Fibroblast of lung (primary cell): ENCODE data around the gene HINT3. TPM values are rescaled to one million over a fixed set of nuclear protein-coding genes. Genes with fewer than 3 reads are reported as not detected.

Experiments
- DNase-seq, 2 donors: peaks; one replicate each; pipeline versions ENCODE4 v3.0.0 to v3.0.0-alpha.2; 2010; ENCODE audit warnings: low read depth in 2 of 2
- H2AFZ ChIP-seq: 2 replicates; pipeline ENCODE4 v1.5.1; 2012; ENCODE audit warnings: low read length, control low read depth, inconsistent platforms
- H3K27ac ChIP-seq: 2 replicates; pipeline ENCODE4 v1.5.1; 2011; ENCODE audit warnings: low read length, control low read depth; ENCODE audit not compliant: insufficient read depth
- H3K27me3 ChIP-seq: 2 replicates; pipeline ENCODE4 v1.5.1; 2011; ENCODE audit warnings: mild to moderate bottlenecking, low read length; ENCODE audit not compliant: control insufficient read depth, insufficient read depth
- H3K36me3 ChIP-seq: 2 replicates; pipeline ENCODE4 v1.5.1; 2011; ENCODE audit warnings: low read length; ENCODE audit not compliant: control insufficient read depth, insufficient read depth
- H3K4me1 ChIP-seq: 2 replicates; pipeline ENCODE4 v1.5.1; 2011; ENCODE audit warnings: low read length; ENCODE audit not compliant: control insufficient read depth, insufficient read depth; ENCODE audit errors: extremely low read depth
- H3K4me2 ChIP-seq: 2 replicates; pipeline ENCODE4 v1.5.1; 2011; ENCODE audit warnings: low read length, control low read depth; ENCODE audit not compliant: insufficient read depth; ENCODE audit errors: extremely low read depth
- H3K4me3 ChIP-seq, 4 experiments: fragments of 200-600 bp in 1 of 4; sonication (generic) in 1 of 4; replicated peaks in 1 of 4; 2 replicates each; pipeline ENCODE4 v1.5.1; 2011 to 2016; ENCODE audit warnings: low read length in 4 of 4, low read depth in 3 of 4, mild to moderate bottlenecking in 3 of 4, control low read depth in 2 of 4, inconsistent platforms in 1 of 4, mixed read lengths in 1 of 4; ENCODE audit not compliant: insufficient read depth in 1 of 4; ENCODE audit errors: control extremely low read depth in 1 of 4
- H3K79me2 ChIP-seq: 2 replicates; pipeline ENCODE4 v1.5.1; 2012; ENCODE audit warnings: mild to moderate bottlenecking, low read length, inconsistent platforms; ENCODE audit not compliant: control insufficient read depth, insufficient read depth
- H3K9ac ChIP-seq: 2 replicates; pipeline ENCODE4 v1.5.1; 2011; ENCODE audit warnings: mild to moderate bottlenecking, low read length, control low read depth; ENCODE audit not compliant: insufficient read depth
- H3K9me3 ChIP-seq: 2 replicates; pipeline ENCODE4 v1.5.1; 2012; ENCODE audit warnings: low read depth, low read length; ENCODE audit not compliant: control insufficient read depth, insufficient read depth
- H4K20me1 ChIP-seq: 2 replicates; pipeline ENCODE4 v1.5.1; 2011; ENCODE audit warnings: low read length; ENCODE audit not compliant: control insufficient read depth, insufficient read depth; ENCODE audit errors: extremely low read depth
- EZH2 ChIP-seq: IDR thresholded peaks from 2 replicates; pipeline ENCODE4 v1.5.1; 2012; ENCODE audit warnings: low read length, control low read depth, mild to moderate bottlenecking; ENCODE audit errors: missing control alignments
- polyA plus RNA-seq, 2 donors: library from polyadenylated mRNA; depleted of rRNA in 1 of 2; stranded (reverse) in 1 of 2; unstranded in 1 of 2; fragments of >200 nt; gene quantifications; 2 replicates each; pipeline ENCODE4 v1.2.1, GENCODE V29; 2011 to 2012; ENCODE audit warnings: missing spikeins in 1 of 2
- total RNA-seq: library from RNA; depleted of rRNA; stranded (reverse); fragments of >200 nt; gene quantifications from 2 replicates; pipeline ENCODE4 v1.2.1, GENCODE V29; 2014
- TF ChIP-seq, protein P1 (sequence below), 2 donors: IDR thresholded peaks in 1 of 2; conservative IDR thresholded peaks in 1 of 2; 1 replicate in 1 of 2; 2 replicates in 1 of 2; pipeline ENCODE4 v1.5.1; 2011 to 2012; ENCODE audit warnings: low read length in 2 of 2, control low read depth in 1 of 2, inconsistent platforms in 1 of 2, low read depth in 1 of 2, mild to moderate bottlenecking in 1 of 2

Gene HINT3
- total and polyA plus RNA-seq, 2 donors (not counting 1 experiment from before 2014, with no cell fraction given), result 2.1 to 36.8 TPM

DNA sequence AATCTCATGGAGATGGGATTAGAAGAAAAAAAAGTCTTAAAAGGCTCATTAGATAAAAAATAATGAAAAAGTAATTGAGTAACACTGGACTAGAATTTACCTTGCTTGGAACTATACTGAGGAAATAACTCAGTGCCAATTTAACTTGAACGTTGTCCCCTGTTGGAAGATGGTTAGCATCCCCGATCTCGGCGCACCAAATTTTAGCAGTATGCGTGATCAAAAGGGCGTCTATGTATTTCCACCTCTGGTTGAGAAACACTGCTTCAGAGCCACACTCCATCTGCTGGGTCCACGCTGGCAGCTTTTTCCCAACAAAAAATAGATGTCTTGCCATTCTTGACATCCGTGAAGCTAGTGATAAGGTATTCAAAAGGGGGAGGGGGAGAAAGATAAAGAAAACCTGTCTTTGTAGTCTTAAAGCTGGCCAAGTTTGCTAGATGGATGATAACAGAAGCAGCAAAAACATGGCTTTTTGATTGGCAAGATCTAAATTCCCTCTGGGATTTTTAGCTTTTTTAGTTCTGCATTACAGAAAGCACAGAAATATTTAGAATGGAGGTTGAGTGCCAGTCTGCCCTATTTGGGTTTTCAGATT, 6.4 kb downstream of the HINT3 start:
- no peak overlapping the region for H3K9ac ChIP-seq
- no peaks in the 10 kb centered on the region for H3K36me3 ChIP-seq
- no peak overlapping the region for H2AFZ ChIP-seq
- H4K20me1 ChIP-seq, result no peaks in the 10 kb centered on the region
- no peak overlapping the region for H3K4me3 ChIP-seq
- no peaks in the 10 kb centered on the region for H3K9me3 ChIP-seq
- no peaks in the 10 kb centered on the region for H3K4me1 ChIP-seq
- H3K79me2 ChIP-seq, result no peaks in the 10 kb centered on the region
- no peaks in the 10 kb centered on the region for H3K27me3 ChIP-seq
- TF ChIP-seq, protein P1, sequence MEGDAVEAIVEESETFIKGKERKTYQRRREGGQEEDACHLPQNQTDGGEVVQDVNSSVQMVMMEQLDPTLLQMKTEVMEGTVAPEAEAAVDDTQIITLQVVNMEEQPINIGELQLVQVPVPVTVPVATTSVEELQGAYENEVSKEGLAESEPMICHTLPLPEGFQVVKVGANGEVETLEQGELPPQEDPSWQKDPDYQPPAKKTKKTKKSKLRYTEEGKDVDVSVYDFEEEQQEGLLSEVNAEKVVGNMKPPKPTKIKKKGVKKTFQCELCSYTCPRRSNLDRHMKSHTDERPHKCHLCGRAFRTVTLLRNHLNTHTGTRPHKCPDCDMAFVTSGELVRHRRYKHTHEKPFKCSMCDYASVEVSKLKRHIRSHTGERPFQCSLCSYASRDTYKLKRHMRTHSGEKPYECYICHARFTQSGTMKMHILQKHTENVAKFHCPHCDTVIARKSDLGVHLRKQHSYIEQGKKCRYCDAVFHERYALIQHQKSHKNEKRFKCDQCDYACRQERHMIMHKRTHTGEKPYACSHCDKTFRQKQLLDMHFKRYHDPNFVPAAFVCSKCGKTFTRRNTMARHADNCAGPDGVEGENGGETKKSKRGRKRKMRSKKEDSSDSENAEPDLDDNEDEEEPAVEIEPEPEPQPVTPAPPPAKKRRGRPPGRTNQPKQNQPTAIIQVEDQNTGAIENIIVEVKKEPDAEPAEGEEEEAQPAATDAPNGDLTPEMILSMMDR (conservative IDR thresholded peaks at IDR 0.05 in 1 of 2, IDR thresholded peaks at IDR 0.05 in 1 of 2; ENCODE audit: low read depth in 1 of 2, low read length in 2 of 2), result no peak
- no peak for TF ChIP-seq EZH2
- H3K27ac ChIP-seq, result no peak overlapping the region
- no peak for DNase-seq
- H3K4me2 ChIP-seq, result no peak overlapping the region

- no peaks in the 10 kb centered on the region for H3K36me3 ChIP-seq
- H3K79me2 ChIP-seq, result no peaks in the 10 kb centered on the region
- no peaks in the 10 kb centered on the region for H3K4me1 ChIP-seq
- no peaks in the 10 kb centered on the region for H3K27me3 ChIP-seq
- H2AFZ ChIP-seq, result no peak overlapping the region
- no peak overlapping the region for H3K9ac ChIP-seq
- no peak overlapping the region for H3K4me3 ChIP-seq
- no peaks in the 10 kb centered on the region for H4K20me1 ChIP-seq
- TF ChIP-seq, protein P1 (conservative IDR thresholded peaks at IDR 0.05 in 1 of 2, IDR thresholded peaks at IDR 0.05 in 1 of 2; ENCODE audit: low read depth in 1 of 2, low read length in 2 of 2), result no peak
- TF ChIP-seq EZH2, result no peak
- no peak overlapping the region for H3K4me2 ChIP-seq
- DNase-seq, result no peak
- H3K27ac ChIP-seq, result no peak overlapping the region
- no peaks in the 10 kb centered on the region for H3K9me3 ChIP-seq
Measured at GRCh38 chr6:125963817-125964216, 7.2 kb downstream of the HINT3 start.

GRCh38 chr6:125966569-125966968, 10.0 kb downstream of the HINT3 start:
- Histone ChIP-seq H3K79me2 (no peaks in the 10 kb centered on the region), H3K27me3 (no peaks in the 10 kb centered on the region), H3K4me3 (no peak overlapping the region), H4K20me1 (no peaks in the 10 kb centered on the region), H3K9ac (no peak overlapping the region), H2AFZ (no peak overlapping the region), H3K27ac (no peak overlapping the region), H3K36me3 (no peaks in the 10 kb centered on the region), H3K9me3 (no peaks in the 10 kb centered on the region), H3K4me1 (no peaks in the 10 kb centered on the region), H3K4me2 (no peak overlapping the region)
- DNase-seq, result no peak
- no peak for TF ChIP-seq EZH2
- TF ChIP-seq, protein P1 (conservative IDR thresholded peaks at IDR 0.05 in 1 of 2, IDR thresholded peaks at IDR 0.05 in 1 of 2; ENCODE audit: low read depth in 1 of 2, low read length in 2 of 2), result no peak
